Progenitor cell of endocrine pancreas (in vitro differentiated cells): ENCODE results near the gene ATP6AP1. TPM values are rescaled to one million over a fixed set of nuclear protein-coding genes. Genes with fewer than 3 reads are reported as not detected.

ENCODE experiments used
- DNase-seq: peaks from one replicate; pipeline ENCODE4 v3.0.0; 2021; ENCODE audit warnings: low spot score; ENCODE audit not compliant: unreplicated experiment
- H3K27ac Mint-ChIP-seq: 2 replicates; pipeline ENCODE4 v1.8.0; 2021; ENCODE audit warnings: mild to moderate bottlenecking, moderate library complexity, mixed read lengths
- H3K27me3 Mint-ChIP-seq: 2 replicates; pipeline ENCODE4 v1.8.0; 2021; ENCODE audit warnings: mixed read lengths
- H3K36me3 Mint-ChIP-seq: 2 replicates; pipeline ENCODE4 v1.8.0; 2022; ENCODE audit warnings: mixed read lengths; ENCODE audit not compliant: insufficient read depth
- H3K4me1 Mint-ChIP-seq: 2 replicates; pipeline ENCODE4 v1.8.0; 2021; ENCODE audit warnings: low read depth, mixed read lengths
- H3K4me3 Mint-ChIP-seq: 2 replicates; pipeline ENCODE4 v1.8.0; 2021; ENCODE audit warnings: low read depth, mild to moderate bottlenecking, moderate library complexity, mixed read lengths
- H3K9me3 Mint-ChIP-seq: 2 replicates; pipeline ENCODE4 v1.8.0; 2021; ENCODE audit warnings: low read depth, mixed read lengths
- CTCF ChIP-seq: fragments of 200-600 bp; sonication (generic); IDR thresholded peaks from one replicate; pipeline ENCODE4 v1.5.0; 2021; ENCODE audit warnings: antibody characterized with exemption, mild to moderate bottlenecking; ENCODE audit not compliant: unreplicated experiment
- total RNA-seq: library from RNA; stranded (reverse); gene quantifications from 2 replicates; pipeline ENCODE4 v1.2.1, GENCODE V29; 2021

Gene ATP6AP1
- total RNA-seq, 1 donor from 2014 or later: 82.1 TPM

GRCh38 chrX:154458954-154459778, 30.7 kb downstream of the ATP6AP1 start:
- no peak for DNase-seq
- Mint-ChIP-seq H3K27me3 (no peaks in the 10 kb centered on the region), H3K4me3 (peak overlapping the region; percentile 81), H3K4me1 (no peaks in the 10 kb centered on the region), H3K9me3 (peaks cover 10% of the 10 kb centered on the region), H3K27ac (peak overlapping the region; percentile 64), H3K36me3 (peaks cover 14% of the 10 kb centered on the region)
- TF ChIP-seq CTCF: no peak

GRCh38 chrX:154459832-154460231, 31.4 kb downstream of the ATP6AP1 start:
- no peaks in the 10 kb centered on the region for H3K4me1 Mint-ChIP-seq
- no peak overlapping the region for H3K27ac Mint-ChIP-seq
- peak overlapping the region; percentile 55 for H3K4me3 Mint-ChIP-seq
- no peaks in the 10 kb centered on the region for H3K27me3 Mint-ChIP-seq
- H3K36me3 Mint-ChIP-seq: peaks cover 9% of the 10 kb centered on the region
- peaks cover 4% of the 10 kb centered on the region for H3K9me3 Mint-ChIP-seq
- no peak for DNase-seq
- no peak for TF ChIP-seq CTCF

- Mint-ChIP-seq H3K27me3 (no peaks in the 10 kb centered on the region), H3K4me3 (peak overlapping the region; percentile 55), H3K27ac (no peak overlapping the region), H3K9me3 (peaks cover 4% of the 10 kb centered on the region), H3K36me3 (peaks cover 9% of the 10 kb centered on the region), H3K4me1 (no peaks in the 10 kb centered on the region)
- TF ChIP-seq CTCF: no peak
- DNase-seq: no peak
Measured at GRCh38 chrX:154460326-154460725, 31.8 kb downstream of the ATP6AP1 start.

GRCh38 chrX:154462396-154462795, 33.9 kb downstream of the ATP6AP1 start:
- TF ChIP-seq CTCF: no peak
- Mint-ChIP-seq H3K27me3 (no peaks in the 10 kb centered on the region), H3K27ac (no peak overlapping the region), H3K4me1 (no peaks in the 10 kb centered on the region), H3K36me3 (peaks cover 8% of the 10 kb centered on the region), H3K9me3 (peaks cover under 1% of the 10 kb centered on the region), H3K4me3 (no peak overlapping the region)
- no peak for DNase-seq

- Mint-ChIP-seq H3K4me1 (no peaks in the 10 kb centered on the region), H3K9me3 (no peaks in the 10 kb centered on the region), H3K4me3 (no peak overlapping the region), H3K36me3 (peaks cover 6% of the 10 kb centered on the region), H3K27ac (no peak overlapping the region), H3K27me3 (no peaks in the 10 kb centered on the region)
- no peak for DNase-seq
- TF ChIP-seq CTCF: no peak
Measured at GRCh38 chrX:154463611-154464220, 35.2 kb downstream of the ATP6AP1 start.
